Ishikawa (cell line): Measurements from ENCODE around the gene HIVEP2.

ENCODE experiments used
- CREB1 ChIP-seq: IDR thresholded peaks from 2 replicates; pipeline ENCODE4 v1.6.1; 2012; ENCODE audit warnings: low read depth
- EGR1 ChIP-seq: IDR thresholded peaks from 2 replicates; pipeline ENCODE4 v1.6.1; 2012
- EP300 ChIP-seq: IDR thresholded peaks from 2 replicates; pipeline ENCODE4 v1.6.1; 2012; ENCODE audit warnings: borderline replicate concordance
- MAX ChIP-seq: IDR thresholded peaks from 2 replicates; pipeline ENCODE4 v1.6.1; 2012
- NFIC ChIP-seq: IDR thresholded peaks from 2 replicates; pipeline ENCODE4 v1.6.1; 2012
- REST ChIP-seq: IDR thresholded peaks from 2 replicates; pipeline ENCODE4 v1.6.1; 2012; ENCODE audit warnings: low read depth, mild to moderate bottlenecking
- TAF1 ChIP-seq: IDR thresholded peaks from 2 replicates; pipeline ENCODE4 v1.6.1; 2012; ENCODE audit warnings: low read depth, mild to moderate bottlenecking
- TCF12 ChIP-seq: IDR thresholded peaks from 2 replicates; pipeline ENCODE4 v1.6.1; 2012; ENCODE audit warnings: low read depth
- USF1 ChIP-seq: IDR thresholded peaks from 2 replicates; pipeline ENCODE4 v1.6.1; 2012
- YY1 ChIP-seq: IDR thresholded peaks from 2 replicates; pipeline ENCODE4 v1.6.1; 2012; ENCODE audit warnings: low read depth
- ZBTB7A ChIP-seq: IDR thresholded peaks from 2 replicates; pipeline ENCODE4 v1.6.1; 2012; ENCODE audit warnings: low read depth

GRCh38 chr6:142800240-142800639, 144.7 kb downstream of the HIVEP2 start:
- TF ChIP-seq REST (no peak), TAF1 (no peak), EP300 (no peak), ZBTB7A (no peak), MAX (no peak), CREB1 (no peak), TCF12 (no peak), NFIC (no peak), USF1 (no peak), EGR1 (no peak), YY1 (no peak)
